K562 (cell line): Measurements from ENCODE around the gene ZNRF1. TPM values are rescaled to one million over a fixed set of nuclear protein-coding genes. Genes with fewer than 3 reads are reported as not detected.

ENCODE experiments used
- PCBP2 ChIP-seq: fragments of 200-400 bp; formaldehyde crosslinking; IDR thresholded peaks from 2 replicates; pipeline ENCODE4 v1.6.1; 2018; ENCODE audit warnings: low read length, low read depth, mild to moderate bottlenecking, moderate library complexity; ENCODE audit not compliant: poor library complexity, severe bottlenecking
- PRMT5 ChIP-seq: sonication (generic); formaldehyde crosslinking; IDR thresholded peaks from 2 replicates; pipeline ENCODE4 v1.5.0; 2020; ENCODE audit warnings: missing genetic modification reagents
- RAD21 ChIP-seq, 2 experiments: fragments of 250-450 bp in 1 of 2; fragments of 450-650 bp in 1 of 2; sonication (Bioruptor Pico) in 1 of 2; formaldehyde crosslinking in 1 of 2; IDR thresholded peaks in 1 of 2; conservative IDR thresholded peaks in 1 of 2; 2 replicates each; pipeline versions ENCODE4 v1.4.0 to v1.8.0; 2020 to 2022; ENCODE audit warnings: mild to moderate bottlenecking in 2 of 2, moderate library complexity in 1 of 2
- RBBP5 ChIP-seq: fragments of 200-600 bp; sonication (generic); IDR thresholded peaks from 2 replicates; pipeline ENCODE4 v1.6.1; 2012; ENCODE audit warnings: borderline replicate concordance, mild to moderate bottlenecking, low read length, control low read depth, inconsistent platforms; ENCODE audit not compliant: insufficient read depth, poor library complexity, severe bottlenecking
- RBM17 ChIP-seq: fragments of 200-400 bp; formaldehyde crosslinking; IDR thresholded peaks from 2 replicates; pipeline ENCODE4 v1.6.1; 2017; ENCODE audit warnings: low read depth, mild to moderate bottlenecking, low read length, borderline replicate concordance
- SMARCA5 ChIP-seq: fragments of 450-650 bp; IDR thresholded peaks from 2 replicates; pipeline ENCODE4 v1.6.1; 2016
- XRCC3 ChIP-seq: fragments of 450-650 bp; IDR thresholded peaks from 2 replicates; pipeline ENCODE4 v1.6.1; 2017; ENCODE audit warnings: mild to moderate bottlenecking, moderate library complexity
- ZNF165 ChIP-seq: fragments of 250-450 bp; sonication (Bioruptor Pico); IDR thresholded peaks from 2 replicates; pipeline ENCODE4 v1.4.0; 2020; ENCODE audit warnings: borderline replicate concordance
- polyA plus RNA-seq, 8 experiments: library from polyadenylated mRNA; depleted of rRNA in 4 of 8; stranded (reverse) in 5 of 8; unstranded in 3 of 8; fragments of >200 nt; fragmentation: Nextera tagmentation in 2 of 8; fragmentation: Illumina TruSeq in 1 of 8; extraction: Ambion mirVana in 2 of 8; extraction: Trizol in 1 of 8; gene quantifications; 2 replicates each; pipeline versions ENCODE4 v1.2.1 to v1.2.3, GENCODE V29; 2011 to 2014; ENCODE audit warnings: inconsistent platforms in 1 of 8, missing spikeins in 1 of 8
- total RNA-seq, 7 experiments: library from RNA; depleted of rRNA in 6 of 7; stranded (reverse); fragments of >200 nt in 6 of 7; fragmentation: Illumina TruSeq in 2 of 7; extraction: Trizol in 2 of 7; gene quantifications; 2 replicates each; pipeline versions ENCODE4 v1.2.1 to v1.2.3, GENCODE V29; 2011 to 2021; ENCODE audit warnings: low replicate concordance in 1 of 7
- TF ChIP-seq, protein P1 (sequence below), 2 experiments: fragments of 250-450 bp in 1 of 2; fragments of 450-650 bp in 1 of 2; sonication (Bioruptor Pico) in 1 of 2; IDR thresholded peaks; 2 replicates each; pipeline versions ENCODE4 v1.6.1 to v1.8.0; 2016 to 2021; ENCODE audit warnings: mild to moderate bottlenecking in 2 of 2, moderate library complexity in 2 of 2, missing compliant biosample characterization in 1 of 2, missing genetic modification characterization in 1 of 2
- TF ChIP-seq, protein P2 (sequence below): sonication (generic); formaldehyde crosslinking; IDR thresholded peaks from 2 replicates; pipeline ENCODE4 v1.8.0; 2023; ENCODE audit warnings: missing genetic modification reagents, mild to moderate bottlenecking, borderline replicate concordance
- TF ChIP-seq, protein P3 (sequence below): sonication (generic); IDR thresholded peaks from 2 replicates; pipeline ENCODE4 v1.6.1; 2016
- TF ChIP-seq, protein P4 (sequence below): fragments of 250-450 bp; sonication (Bioruptor Pico); IDR thresholded peaks from 2 replicates; pipeline ENCODE4 v1.4.0; 2020; ENCODE audit warnings: borderline replicate concordance
- TF ChIP-seq, protein P5 (sequence below): fragments of 450-650 bp; formaldehyde crosslinking; IDR thresholded peaks from 2 replicates; pipeline ENCODE4 v1.4.0; 2020; ENCODE audit warnings: mild to moderate bottlenecking, moderate library complexity

ZNRF1 gene
- total and polyA plus RNA-seq, 9 of the 15 experiments (the other 6 are each of a cell fraction or from before 2014, with no cell fraction given) = 9.5 to 37.7 (median 20.0) TPM

DNA sequence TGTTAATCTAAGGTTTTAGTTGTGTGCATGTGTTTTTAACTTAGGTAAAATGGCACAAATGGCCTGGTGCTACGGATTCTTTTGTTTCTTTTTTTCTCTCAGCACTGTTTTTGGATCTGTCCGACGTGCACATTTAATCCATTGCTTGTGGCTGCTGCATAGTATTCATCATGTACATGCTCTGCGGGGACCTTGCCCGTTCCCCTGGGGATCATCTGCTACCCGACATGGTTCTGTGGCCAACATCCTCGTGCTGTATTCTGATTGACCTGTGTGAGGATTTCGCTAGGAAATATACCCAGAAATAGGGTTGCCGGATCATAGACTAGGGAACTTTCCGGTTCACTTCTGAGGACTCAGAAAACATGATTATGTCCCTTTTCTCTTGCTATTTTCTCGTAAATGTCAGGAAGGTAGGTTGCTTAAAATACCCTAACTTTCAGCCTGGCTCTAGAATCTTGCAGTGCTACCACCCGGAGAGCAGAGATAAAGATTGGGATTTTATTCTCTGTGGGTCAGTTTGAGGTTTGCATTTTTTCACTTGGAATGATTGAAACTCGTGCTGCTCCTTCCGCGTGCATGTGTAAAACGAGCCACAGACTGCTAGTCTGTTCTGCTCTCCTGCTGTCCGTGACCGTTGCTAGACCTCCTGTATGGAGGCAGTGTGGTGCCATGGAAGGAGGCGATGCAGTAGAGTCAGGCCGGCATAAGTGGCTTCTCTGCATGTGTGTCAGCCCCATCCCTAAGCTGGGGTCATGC is 74.9 kb downstream of the ZNRF1 start (continued):
- TF ChIP-seq RBBP5 (peak; percentile 48), PCBP2 (no peak), SMARCA5 (no peak), PRMT5 (CRISPR knock-in tag) (no peak), RBM17 (no peak), XRCC3 (no peak), ZNF165 (CRISPR knock-in tag) (0 out of 2 replicates have a peak, but pooled peaks have one; percentile 6), RAD21 (CRISPR knock-in tag; conservative IDR thresholded peaks at IDR 0.05 in 1 of 2, IDR thresholded peaks at IDR 0.05 in 1 of 2) (no peak)
- TF ChIP-seq, protein P1, sequence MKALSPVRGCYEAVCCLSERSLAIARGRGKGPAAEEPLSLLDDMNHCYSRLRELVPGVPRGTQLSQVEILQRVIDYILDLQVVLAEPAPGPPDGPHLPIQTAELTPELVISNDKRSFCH (CRISPR knock-in tag; IDR thresholded peaks at IDR 0.05) = no peak
- TF ChIP-seq, protein P1 (tag; IDR thresholded peaks at IDR 0.05) = 0 out of 2 replicates have a peak, but pooled peaks have one; percentile 48
- TF ChIP-seq, protein P2, sequence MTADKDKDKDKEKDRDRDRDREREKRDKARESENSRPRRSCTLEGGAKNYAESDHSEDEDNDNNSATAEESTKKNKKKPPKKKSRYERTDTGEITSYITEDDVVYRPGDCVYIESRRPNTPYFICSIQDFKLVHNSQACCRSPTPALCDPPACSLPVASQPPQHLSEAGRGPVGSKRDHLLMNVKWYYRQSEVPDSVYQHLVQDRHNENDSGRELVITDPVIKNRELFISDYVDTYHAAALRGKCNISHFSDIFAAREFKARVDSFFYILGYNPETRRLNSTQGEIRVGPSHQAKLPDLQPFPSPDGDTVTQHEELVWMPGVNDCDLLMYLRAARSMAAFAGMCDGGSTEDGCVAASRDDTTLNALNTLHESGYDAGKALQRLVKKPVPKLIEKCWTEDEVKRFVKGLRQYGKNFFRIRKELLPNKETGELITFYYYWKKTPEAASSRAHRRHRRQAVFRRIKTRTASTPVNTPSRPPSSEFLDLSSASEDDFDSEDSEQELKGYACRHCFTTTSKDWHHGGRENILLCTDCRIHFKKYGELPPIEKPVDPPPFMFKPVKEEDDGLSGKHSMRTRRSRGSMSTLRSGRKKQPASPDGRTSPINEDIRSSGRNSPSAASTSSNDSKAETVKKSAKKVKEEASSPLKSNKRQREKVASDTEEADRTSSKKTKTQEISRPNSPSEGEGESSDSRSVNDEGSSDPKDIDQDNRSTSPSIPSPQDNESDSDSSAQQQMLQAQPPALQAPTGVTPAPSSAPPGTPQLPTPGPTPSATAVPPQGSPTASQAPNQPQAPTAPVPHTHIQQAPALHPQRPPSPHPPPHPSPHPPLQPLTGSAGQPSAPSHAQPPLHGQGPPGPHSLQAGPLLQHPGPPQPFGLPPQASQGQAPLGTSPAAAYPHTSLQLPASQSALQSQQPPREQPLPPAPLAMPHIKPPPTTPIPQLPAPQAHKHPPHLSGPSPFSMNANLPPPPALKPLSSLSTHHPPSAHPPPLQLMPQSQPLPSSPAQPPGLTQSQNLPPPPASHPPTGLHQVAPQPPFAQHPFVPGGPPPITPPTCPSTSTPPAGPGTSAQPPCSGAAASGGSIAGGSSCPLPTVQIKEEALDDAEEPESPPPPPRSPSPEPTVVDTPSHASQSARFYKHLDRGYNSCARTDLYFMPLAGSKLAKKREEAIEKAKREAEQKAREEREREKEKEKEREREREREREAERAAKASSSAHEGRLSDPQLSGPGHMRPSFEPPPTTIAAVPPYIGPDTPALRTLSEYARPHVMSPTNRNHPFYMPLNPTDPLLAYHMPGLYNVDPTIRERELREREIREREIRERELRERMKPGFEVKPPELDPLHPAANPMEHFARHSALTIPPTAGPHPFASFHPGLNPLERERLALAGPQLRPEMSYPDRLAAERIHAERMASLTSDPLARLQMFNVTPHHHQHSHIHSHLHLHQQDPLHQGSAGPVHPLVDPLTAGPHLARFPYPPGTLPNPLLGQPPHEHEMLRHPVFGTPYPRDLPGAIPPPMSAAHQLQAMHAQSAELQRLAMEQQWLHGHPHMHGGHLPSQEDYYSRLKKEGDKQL (CRISPR knock-in tag) = 0 out of 2 replicates have a peak, but pooled peaks have one; percentile 46
- TF ChIP-seq, protein P3, sequence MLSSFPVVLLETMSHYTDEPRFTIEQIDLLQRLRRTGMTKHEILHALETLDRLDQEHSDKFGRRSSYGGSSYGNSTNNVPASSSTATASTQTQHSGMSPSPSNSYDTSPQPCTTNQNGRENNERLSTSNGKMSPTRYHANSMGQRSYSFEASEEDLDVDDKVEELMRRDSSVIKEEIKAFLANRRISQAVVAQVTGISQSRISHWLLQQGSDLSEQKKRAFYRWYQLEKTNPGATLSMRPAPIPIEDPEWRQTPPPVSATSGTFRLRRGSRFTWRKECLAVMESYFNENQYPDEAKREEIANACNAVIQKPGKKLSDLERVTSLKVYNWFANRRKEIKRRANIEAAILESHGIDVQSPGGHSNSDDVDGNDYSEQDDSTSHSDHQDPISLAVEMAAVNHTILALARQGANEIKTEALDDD = no peak
- TF ChIP-seq, protein P4, sequence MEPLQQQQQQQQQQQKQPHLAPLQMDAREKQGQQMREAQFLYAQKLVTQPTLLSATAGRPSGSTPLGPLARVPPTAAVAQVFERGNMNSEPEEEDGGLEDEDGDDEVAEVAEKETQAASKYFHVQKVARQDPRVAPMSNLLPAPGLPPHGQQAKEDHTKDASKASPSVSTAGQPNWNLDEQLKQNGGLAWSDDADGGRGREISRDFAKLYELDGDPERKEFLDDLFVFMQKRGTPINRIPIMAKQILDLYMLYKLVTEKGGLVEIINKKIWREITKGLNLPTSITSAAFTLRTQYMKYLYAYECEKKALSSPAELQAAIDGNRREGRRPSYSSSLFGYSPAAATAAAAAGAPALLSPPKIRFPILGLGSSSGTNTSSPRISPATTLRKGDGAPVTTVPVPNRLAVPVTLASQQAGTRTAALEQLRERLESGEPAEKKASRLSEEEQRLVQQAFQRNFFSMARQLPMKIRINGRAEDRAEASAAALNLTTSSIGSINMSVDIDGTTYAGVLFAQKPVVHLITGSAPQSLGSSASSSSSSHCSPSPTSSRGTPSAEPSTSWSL (CRISPR knock-in tag) = no peak
- TF ChIP-seq, protein P5, sequence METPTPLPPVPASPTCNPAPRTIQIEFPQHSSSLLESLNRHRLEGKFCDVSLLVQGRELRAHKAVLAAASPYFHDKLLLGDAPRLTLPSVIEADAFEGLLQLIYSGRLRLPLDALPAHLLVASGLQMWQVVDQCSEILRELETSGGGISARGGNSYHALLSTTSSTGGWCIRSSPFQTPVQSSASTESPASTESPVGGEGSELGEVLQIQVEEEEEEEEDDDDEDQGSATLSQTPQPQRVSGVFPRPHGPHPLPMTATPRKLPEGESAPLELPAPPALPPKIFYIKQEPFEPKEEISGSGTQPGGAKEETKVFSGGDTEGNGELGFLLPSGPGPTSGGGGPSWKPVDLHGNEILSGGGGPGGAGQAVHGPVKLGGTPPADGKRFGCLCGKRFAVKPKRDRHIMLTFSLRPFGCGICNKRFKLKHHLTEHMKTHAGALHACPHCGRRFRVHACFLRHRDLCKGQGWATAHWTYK (CRISPR knock-in tag) = 0 out of 2 replicates have a peak, but pooled peaks have one; percentile 40
